Chondrocyte (in vitro differentiated cells): Measurements from ENCODE around the gene PEX11B. TPM values are rescaled to one million over a fixed set of nuclear protein-coding genes. Genes with fewer than 3 reads are reported as not detected.

Source experiments
- DNase-seq: peaks from one replicate; pipeline ENCODE4 v3.0.0; 2021; ENCODE audit warnings: mixed read lengths, low spot score
- H3K27ac Mint-ChIP-seq: one replicate; pipeline ENCODE4 v1.8.0; 2021; ENCODE audit warnings: mild to moderate bottlenecking, moderate library complexity, mixed read lengths; ENCODE audit not compliant: unreplicated experiment
- H3K27me3 Mint-ChIP-seq: 2 replicates; pipeline ENCODE4 v1.8.0; 2021; ENCODE audit warnings: low read depth, mixed read lengths
- H3K36me3 Mint-ChIP-seq: 2 replicates; pipeline ENCODE4 v1.8.0; 2021; ENCODE audit warnings: low read depth, mixed read lengths
- H3K4me1 Mint-ChIP-seq: 2 replicates; pipeline ENCODE4 v1.8.0; 2021; ENCODE audit warnings: low read depth, mild to moderate bottlenecking, mixed read lengths
- H3K4me3 Mint-ChIP-seq: one replicate; pipeline ENCODE4 v1.8.0; 2021; ENCODE audit warnings: mild to moderate bottlenecking, moderate library complexity, mixed read lengths; ENCODE audit not compliant: unreplicated experiment
- H3K9me3 Mint-ChIP-seq: 2 replicates; pipeline ENCODE4 v1.8.0; 2021; ENCODE audit warnings: low read depth, mixed read lengths
- CTCF ChIP-seq: fragments of 200-600 bp; sonication (generic); IDR thresholded peaks from 2 replicates; pipeline ENCODE4 v1.5.0; 2021; ENCODE audit warnings: antibody characterized with exemption, mild to moderate bottlenecking, moderate library complexity
- long read RNA-seq: library from polyadenylated mRNA; stranded (forward); transcript quantifications from one replicate; pipeline ENCODE4 v2.0.0, GENCODE V29; 2021
- total RNA-seq: library from RNA; stranded (reverse); gene quantifications from 3 replicates; pipeline ENCODE4 v1.2.1, GENCODE V29; 2021

The PEX11B gene
- 28.3 to 29.9 TPM (median 28.5 TPM) in 3 replicates for total RNA-seq
- long read RNA-seq, transcript PEX11B-201 (4 exons, 1,740 nt) = major isoform, 47 of 51 reads
- long read RNA-seq, partial matches to known transcripts = 0 of 51 reads
- long read RNA-seq, other reads (novel, unspliced or antisense) = 4 of 51 reads

- no peaks in the 10 kb centered on the region for H3K9me3 Mint-ChIP-seq
- DNase-seq = no peak
- peaks cover 37% of the 10 kb centered on the region for H3K4me1 Mint-ChIP-seq
- H3K4me3 Mint-ChIP-seq = peak within 1 kb of the TSS; percentile 89
- H3K27me3 Mint-ChIP-seq = no peaks in the 10 kb centered on the region
- TF ChIP-seq CTCF = no peak
- peak within 1 kb of the TSS; percentile 97 for H3K27ac Mint-ChIP-seq
- peaks cover 8% of the 10 kb centered on the region for H3K36me3 Mint-ChIP-seq
Observed at GRCh38 chr1:145918144-145918991, at the start of gene PEX11B. Gene PEX11B, minus strand, starts transcription at chr1:145918717. Its CDS starts 29 bp downstream, at chr1:145918688.

- no peak for TF ChIP-seq CTCF
- no peak overlapping the region for H3K4me3 Mint-ChIP-seq
- no peak for DNase-seq
- H3K36me3 Mint-ChIP-seq = peaks cover 2% of the 10 kb centered on the region
- H3K27me3 Mint-ChIP-seq = no peaks in the 10 kb centered on the region
- peaks cover 3% of the 10 kb centered on the region for H3K9me3 Mint-ChIP-seq
- peaks cover 28% of the 10 kb centered on the region for H3K4me1 Mint-ChIP-seq
- no peak overlapping the region for H3K27ac Mint-ChIP-seq
Observed at GRCh38 chr1:145967288-145967687, 48.8 kb upstream of the PEX11B start.

- no peak for TF ChIP-seq CTCF
- H3K36me3 Mint-ChIP-seq = peaks cover 2% of the 10 kb centered on the region
- H3K9me3 Mint-ChIP-seq = peaks cover 3% of the 10 kb centered on the region
- H3K27me3 Mint-ChIP-seq = no peaks in the 10 kb centered on the region
- peak overlapping the region; percentile 88 for H3K4me3 Mint-ChIP-seq
- DNase-seq = no peak
- peak overlapping the region; percentile 97 for H3K27ac Mint-ChIP-seq
- H3K4me1 Mint-ChIP-seq = peaks cover 45% of the 10 kb centered on the region
Observed at GRCh38 chr1:145965119-145965744, 46.7 kb upstream of the PEX11B start.

- peak; percentile 95 for DNase-seq
- peaks cover 2% of the 10 kb centered on the region for H3K36me3 Mint-ChIP-seq
- peak; percentile 24 for TF ChIP-seq CTCF
- peaks cover 52% of the 10 kb centered on the region for H3K4me1 Mint-ChIP-seq
- peak within 1 kb of the TSS; percentile 88 for H3K4me3 Mint-ChIP-seq
- H3K27ac Mint-ChIP-seq = peak within 1 kb of the TSS; percentile 97
- no peaks in the 10 kb centered on the region for H3K27me3 Mint-ChIP-seq
- peaks cover 3% of the 10 kb centered on the region for H3K9me3 Mint-ChIP-seq
Observed at GRCh38 chr1:145964328-145965118, 46.0 kb upstream of the PEX11B start, which contains the start of the genes ANKRD34A and POLR3GL. Gene ANKRD34A, minus strand, starts transcription at chr1:145964575. Its CDS starts 2,816 bp downstream, at chr1:145961759. Gene POLR3GL, plus strand, starts transcription at chr1:145964690. Its CDS starts 10,176 bp downstream, at chr1:145974866.
